HCT116 (cell line): Measurements from ENCODE around the gene PRSS33.

Experiments
- EGR1 ChIP-seq: IDR thresholded peaks from 2 replicates; pipeline ENCODE4 v1.6.1; 2012; ENCODE audit warnings: low read depth
- EZH2 ChIP-seq: fragments of 200-600 bp; sonication (generic); IDR thresholded peaks from 2 replicates; pipeline ENCODE4 v1.6.1; 2017; ENCODE audit warnings: antibody characterized with exemption, mixed run types
- EZH2phosphoT487 ChIP-seq: fragments of 200-600 bp; IDR thresholded peaks from 2 replicates; pipeline ENCODE4 v1.6.1; 2018; ENCODE audit warnings: antibody characterized with exemption, borderline replicate concordance
- POLR2A ChIP-seq: IDR thresholded peaks from 2 replicates; pipeline ENCODE4 v1.7.0; 2011; ENCODE audit warnings: borderline replicate concordance; ENCODE audit not compliant: insufficient read depth, insufficient read length; ENCODE audit errors: extremely low read depth
- POLR2AphosphoS5 ChIP-seq: IDR thresholded peaks from 2 replicates; pipeline ENCODE4 v1.6.1; 2011; ENCODE audit warnings: mild to moderate bottlenecking, low read depth, low read length, moderate library complexity
- TF ChIP-seq, protein P1 (sequence below), 3 experiments: fragments of 200-600 bp in 1 of 3; sonication (generic) in 1 of 3; IDR thresholded peaks in 2 of 3; conservative IDR thresholded peaks in 1 of 3; 2 replicates each; pipeline ENCODE4 v1.5.1; 2012 to 2017; ENCODE audit warnings: low read depth in 2 of 3, low read length in 2 of 3, antibody characterized with exemption in 1 of 3, borderline replicate concordance in 1 of 3, control low read depth in 1 of 3, mild to moderate bottlenecking in 1 of 3, mixed read lengths in 1 of 3, mixed run types in 1 of 3, moderate library complexity in 1 of 3; ENCODE audit not compliant: insufficient read depth in 1 of 3
- TF ChIP-seq, protein P2 (sequence below): IDR thresholded peaks from 2 replicates; pipeline ENCODE4 v1.6.1; 2012

DNA sequence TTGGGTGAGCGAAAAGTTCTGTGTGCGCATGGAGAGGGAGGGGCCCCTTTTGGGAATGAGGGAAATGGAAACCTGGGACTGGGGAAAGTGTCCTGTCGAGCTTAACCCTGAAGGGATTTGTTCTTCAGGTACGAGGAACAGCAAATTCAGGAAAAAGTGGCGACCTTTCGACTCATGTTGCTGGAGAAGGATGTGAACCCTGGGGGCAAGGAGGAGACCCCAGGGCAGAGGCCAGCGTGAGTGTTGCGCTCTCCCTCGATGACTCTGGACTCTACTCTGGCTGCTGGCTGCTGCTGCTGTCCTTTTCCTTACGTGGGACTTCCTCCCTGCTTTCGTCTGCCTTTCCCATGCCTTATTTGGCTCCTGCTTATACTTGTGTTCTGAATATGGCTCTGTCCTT is 30.0 kb downstream of the PRSS33 start:
- TF ChIP-seq, protein P1, sequence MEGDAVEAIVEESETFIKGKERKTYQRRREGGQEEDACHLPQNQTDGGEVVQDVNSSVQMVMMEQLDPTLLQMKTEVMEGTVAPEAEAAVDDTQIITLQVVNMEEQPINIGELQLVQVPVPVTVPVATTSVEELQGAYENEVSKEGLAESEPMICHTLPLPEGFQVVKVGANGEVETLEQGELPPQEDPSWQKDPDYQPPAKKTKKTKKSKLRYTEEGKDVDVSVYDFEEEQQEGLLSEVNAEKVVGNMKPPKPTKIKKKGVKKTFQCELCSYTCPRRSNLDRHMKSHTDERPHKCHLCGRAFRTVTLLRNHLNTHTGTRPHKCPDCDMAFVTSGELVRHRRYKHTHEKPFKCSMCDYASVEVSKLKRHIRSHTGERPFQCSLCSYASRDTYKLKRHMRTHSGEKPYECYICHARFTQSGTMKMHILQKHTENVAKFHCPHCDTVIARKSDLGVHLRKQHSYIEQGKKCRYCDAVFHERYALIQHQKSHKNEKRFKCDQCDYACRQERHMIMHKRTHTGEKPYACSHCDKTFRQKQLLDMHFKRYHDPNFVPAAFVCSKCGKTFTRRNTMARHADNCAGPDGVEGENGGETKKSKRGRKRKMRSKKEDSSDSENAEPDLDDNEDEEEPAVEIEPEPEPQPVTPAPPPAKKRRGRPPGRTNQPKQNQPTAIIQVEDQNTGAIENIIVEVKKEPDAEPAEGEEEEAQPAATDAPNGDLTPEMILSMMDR (IDR thresholded peaks at IDR 0.05 in 2 of 3, conservative IDR thresholded peaks at IDR 0.05 in 1 of 3; ENCODE audit: borderline replicate concordance in 1 of 3, insufficient read depth in 1 of 3, low read depth in 2 of 3, low read length in 2 of 3) = no peak
- TF ChIP-seq EGR1 (no peak), POLR2A (no peak), EZH2 (no peak), POLR2AphosphoS5 (no peak; the same call in 1 of the 2 replicates), EZH2phosphoT487 (no peak)
- TF ChIP-seq, protein P2, sequence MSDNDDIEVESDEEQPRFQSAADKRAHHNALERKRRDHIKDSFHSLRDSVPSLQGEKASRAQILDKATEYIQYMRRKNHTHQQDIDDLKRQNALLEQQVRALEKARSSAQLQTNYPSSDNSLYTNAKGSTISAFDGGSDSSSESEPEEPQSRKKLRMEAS = no peak
